Upper lobe of left lung (tissue), 6 donors: ENCODE results near the gene GRHPR. TPM values are rescaled to one million over a fixed set of nuclear protein-coding genes. Genes with fewer than 3 reads are reported as not detected.

Experiments
- ATAC-seq, 2 donors: fragments of 200-7000 bp; cut with Tn5 transposase; one replicate each; pipeline ENCODE4 v1.9.1; 2022; ENCODE audit warnings: mild to moderate bottlenecking in 2 of 2, moderate library complexity in 2 of 2; ENCODE audit not compliant: low FRiP score in 2 of 2
- DNase-seq, 2 donors: peaks; one replicate each; pipeline ENCODE4 v3.0.0-alpha.2; 2019 to 2020
- H3K27ac ChIP-seq, 4 donors: fragments of 200-600 bp; sonication (generic); one replicate each; pipeline ENCODE4 v1.5.1; 2016 to 2019
- H3K27me3 ChIP-seq, 4 donors: fragments of 200-600 bp; sonication (generic); one replicate each; pipeline ENCODE4 v1.5.1; 2017 to 2019
- H3K36me3 ChIP-seq, 4 donors: fragments of 200-600 bp; sonication (generic); one replicate each; pipeline ENCODE4 v1.5.1; 2016 to 2019
- H3K4me1 ChIP-seq, 4 donors: fragments of 200-600 bp; sonication (generic); one replicate each; pipeline ENCODE4 v1.5.1; 2018 to 2019
- H3K4me3 ChIP-seq, 4 donors: fragments of 200-600 bp; sonication (generic); one replicate each; pipeline ENCODE4 v1.5.1; 2017 to 2019; ENCODE audit warnings: mild to moderate bottlenecking in 2 of 4, moderate library complexity in 1 of 4
- H3K9me3 ChIP-seq, 4 donors: fragments of 200-600 bp; sonication (generic); one replicate each; pipeline ENCODE4 v1.5.1; 2018 to 2019
- CTCF ChIP-seq, 6 experiments: fragments of 450-650 bp in 4 of 6; fragments of 200-600 bp in 2 of 6; sonication (generic) in 2 of 6; IDR thresholded peaks; one replicate each; pipeline ENCODE4 v1.5.1; 2016 to 2019; ENCODE audit warnings: antibody characterized with exemption in 6 of 6
- EP300 ChIP-seq, 4 donors: sonication (generic); formaldehyde crosslinking; IDR thresholded peaks; one replicate each; pipeline ENCODE4 v1.5.1; 2017; ENCODE audit warnings: antibody characterized with exemption in 4 of 4, control low read depth in 2 of 4
- POLR2A ChIP-seq, 4 donors: fragments of 450-650 bp; IDR thresholded peaks; one replicate each; pipeline ENCODE4 v1.5.1; 2016 to 2017; ENCODE audit warnings: antibody characterized with exemption in 4 of 4, mild to moderate bottlenecking in 2 of 4
- POLR2AphosphoS5 ChIP-seq, 2 donors: sonication (generic); formaldehyde crosslinking; IDR thresholded peaks; one replicate each; pipeline ENCODE4 v1.5.1; 2017; ENCODE audit warnings: antibody characterized with exemption in 2 of 2
- WGBS, 2 donors: methylation state at CpG; one replicate each; pipeline ENCODE4 v1.1.5; 2017 to 2018; 5-methylcytosine and 5-hydroxymethylcytosine counted together
- total RNA-seq, 6 donors: library from RNA; depleted of rRNA in 4 of 6; stranded (reverse); fragments of >200 nt in 4 of 6; gene quantifications; one replicate each; pipeline versions ENCODE4 v1.1.0 to v1.2.1, GENCODE V29; 2016 to 2021
- donor health status: DM: no; HTN: no; CAD: no; lungs with moderate emphysema.
- donor health status: DM: no; HTN: yes; CAD: no; lungs with severe emphysema.

GRHPR gene
- total RNA-seq, 6 donors from 2014 or later: 68.2 to 97.6 (median 81.3) TPM

GRCh38 chr9:37429441-37430285 is 7.2 kb downstream of the GRHPR start:
- WGBS, 2 donors: 85 to 93% methylated on average over 8 to 17 of the region's 17 CpGs
- Histone ChIP-seq H3K27me3 (no peaks in the 10 kb centered on the region), H3K27ac (no peak overlapping the region), H3K4me1 (peaks cover 4 to 15% (median 7%) of the 10 kb centered on the region in 4 donors), H3K36me3 (peaks cover 4 to 90% (median 47%) of the 10 kb centered on the region in 4 donors), H3K4me3 (no peak overlapping the region), H3K9me3 (no peaks in the 10 kb centered on the region)
- DNase-seq (no peak), ATAC-seq (no peak)
- TF ChIP-seq POLR2AphosphoS5 (IDR thresholded peaks at IDR 0.05): no peak
- TF ChIP-seq POLR2A (IDR thresholded peaks at IDR 0.05): no peak
- no peak for TF ChIP-seq EP300 (IDR thresholded peaks at IDR 0.05)
- TF ChIP-seq CTCF (IDR thresholded peaks at IDR 0.05): no peak

GRCh38 chr9:37430841-37431597 is 8.5 kb downstream of the GRHPR start:
- DNase-seq (peak; percentile 40 to 60), ATAC-seq (peak in 1 of 2 donors; percentile 27)
- Histone ChIP-seq H3K4me3 (no peak overlapping the region), H3K9me3 (no peaks in the 10 kb centered on the region), H3K27me3 (no peaks in the 10 kb centered on the region), H3K4me1 (peaks cover 0 to 9% (median 3%) of the 10 kb centered on the region in 4 donors), H3K27ac (no peak overlapping the region), H3K36me3 (peaks cover 4 to 98% (median 52%) of the 10 kb centered on the region in 4 donors)
- TF ChIP-seq CTCF (IDR thresholded peaks at IDR 0.05) (no peak), EP300 (IDR thresholded peaks at IDR 0.05) (no peak), POLR2AphosphoS5 (IDR thresholded peaks at IDR 0.05) (no peak), POLR2A (IDR thresholded peaks at IDR 0.05) (no peak)
- WGBS, 2 donors: 69 to 90% methylated on average over 6 to 14 of the region's 14 CpGs

- Histone ChIP-seq H3K9me3 (no peaks in the 10 kb centered on the region), H3K36me3 (peaks cover 4 to 98% (median 53%) of the 10 kb centered on the region in 4 donors), H3K4me1 (peaks cover 0 to 9% (median 3%) of the 10 kb centered on the region in 4 donors), H3K4me3 (no peak overlapping the region), H3K27me3 (no peaks in the 10 kb centered on the region), H3K27ac (no peak overlapping the region)
- TF ChIP-seq POLR2A (IDR thresholded peaks at IDR 0.05) (no peak), POLR2AphosphoS5 (IDR thresholded peaks at IDR 0.05) (no peak), EP300 (IDR thresholded peaks at IDR 0.05) (no peak), CTCF (IDR thresholded peaks at IDR 0.05) (no peak)
- DNase-seq (no peak), ATAC-seq (no peak)
- 89 to 90% methylated on average over 5 to 6 of the region's 6 CpGs for WGBS, 2 donors
These were observed 9.5 kb downstream of the GRHPR start for GRCh38 chr9:37432020-37432419.

GRCh38 chr9:37433867-37434371 is 11.4 kb downstream of the GRHPR start:
- H3K4me1 ChIP-seq: peaks cover 0 to 9% (median 3%) of the 10 kb centered on the region in 4 donors
- no peak for ATAC-seq
- no peak overlapping the region for H3K27ac ChIP-seq
- no peaks in the 10 kb centered on the region for H3K9me3 ChIP-seq
- H3K4me3 ChIP-seq: no peak overlapping the region
- peaks cover 9 to 98% (median 55%) of the 10 kb centered on the region in 4 donors for H3K36me3 ChIP-seq
- 72 to 89% methylated on average over 6 to 7 of the region's 7 CpGs for WGBS, 2 donors
- DNase-seq: no peak
- H3K27me3 ChIP-seq: no peaks in the 10 kb centered on the region
- TF ChIP-seq CTCF (IDR thresholded peaks at IDR 0.05) (no peak), POLR2AphosphoS5 (IDR thresholded peaks at IDR 0.05) (no peak), POLR2A (IDR thresholded peaks at IDR 0.05) (no peak), EP300 (IDR thresholded peaks at IDR 0.05) (no peak)
